Nucleus accumbens (tissue), 56 donors: ENCODE results near the gene COL6A2.

Experiments
- DNase-seq, 56 donors: peaks; one replicate each; lab custom pipeline; 2025; lab: John Stamatoyannopoulos, UW

Gene COL6A2

GRCh38 chr21:46122237-46122671 is 24.3 kb downstream of the COL6A2 start:
- no peak for DNase-seq

GRCh38 chr21:46122758-46123683 is 25.1 kb downstream of the COL6A2 start:
- DNase-seq = no peak

- DNase-seq = no peak
These were observed 26.4 kb downstream of the COL6A2 start for GRCh38 chr21:46124083-46124925.

GRCh38 chr21:46124926-46125845 is 27.3 kb downstream of the COL6A2 start:
- DNase-seq = no peak

- no peak for DNase-seq
These were observed 28.0 kb downstream of the COL6A2 start for GRCh38 chr21:46125846-46126301.

- no peak for DNase-seq
These were observed 28.7 kb downstream of the COL6A2 start for GRCh38 chr21:46126309-46127238.

GRCh38 chr21:46127239-46128105 is 29.6 kb downstream of the COL6A2 start:
- DNase-seq = no peak

- no peak for DNase-seq
These were observed 30.4 kb downstream of the COL6A2 start for GRCh38 chr21:46128106-46128932.

GRCh38 chr21:46128933-46129571 is 31.1 kb downstream of the COL6A2 start:
- no peak for DNase-seq

- no peak for DNase-seq
These were observed 32.1 kb downstream of the COL6A2 start for GRCh38 chr21:46129846-46130651.

GRCh38 chr21:46130831-46131587 is 33.1 kb downstream of the COL6A2 start:
- no peak for DNase-seq

GRCh38 chr21:46131588-46131837 is 33.6 kb downstream of the COL6A2 start:
- DNase-seq = no peak

- no peak for DNase-seq
These were observed 34.1 kb downstream of the COL6A2 start for GRCh38 chr21:46131838-46132651.

GRCh38 chr21:46135782-46136395 is 38.0 kb downstream of the COL6A2 start:
- DNase-seq = no peak
